HG03103 (cell line): ENCODE results near the gene GLRA3.
"Not testable (repeated sequence)": the region's sequence is repeated elsewhere in the genome, so short reads cannot be mapped to it uniquely, and the experiment has no call there.

ENCODE experiments used
- ATAC-seq: cut with Tn5 transposase; IDR thresholded peaks from one replicate; pipeline ENCODE4 v1.9.1; 2021; ENCODE audit warnings: low read depth; ENCODE audit not compliant: unreplicated experiment

GLRA3 gene

GRCh38 chr4:174813292-174813691, 15.8 kb downstream of the GLRA3 start:
- ATAC-seq, result no peak

GRCh38 chr4:174810834-174811233, 18.2 kb downstream of the GLRA3 start:
- ATAC-seq, result no peak

- ATAC-seq, result no peak
These were observed 20.2 kb downstream of the GLRA3 start for GRCh38 chr4:174808836-174809235.

GRCh38 chr4:174808119-174808518, 20.9 kb downstream of the GLRA3 start:
- no peak for ATAC-seq

- no peak for ATAC-seq
These were observed 23.3 kb downstream of the GLRA3 start for GRCh38 chr4:174805746-174806145.

GRCh38 chr4:174794543-174795094, 34.4 kb downstream of the GLRA3 start:
- ATAC-seq, result no peak

GRCh38 chr4:174789657-174790056, 39.4 kb downstream of the GLRA3 start:
- no peak for ATAC-seq

GRCh38 chr4:174778274-174778986, 50.6 kb downstream of the GLRA3 start:
- ATAC-seq, result not testable (repeated sequence)

- no peak for ATAC-seq
These were observed 53.7 kb downstream of the GLRA3 start for GRCh38 chr4:174775366-174775765.

- ATAC-seq, result peak; percentile 78
These were observed 64.8 kb downstream of the GLRA3 start for GRCh38 chr4:174764105-174764729.

- peak; percentile 57 for ATAC-seq
These were observed 65.5 kb downstream of the GLRA3 start for GRCh38 chr4:174763454-174764104.

GRCh38 chr4:174761451-174761850, 67.6 kb downstream of the GLRA3 start:
- ATAC-seq, result no peak

GRCh38 chr4:174757736-174758135, 71.3 kb downstream of the GLRA3 start:
- ATAC-seq, result no peak

GRCh38 chr4:174753021-174753420, 76.0 kb downstream of the GLRA3 start:
- ATAC-seq, result no peak

GRCh38 chr4:174752026-174752425, 77.0 kb downstream of the GLRA3 start:
- no peak for ATAC-seq

- no peak for ATAC-seq
These were observed 80.0 kb downstream of the GLRA3 start for GRCh38 chr4:174749091-174749490.

- no peak for ATAC-seq
These were observed 82.3 kb downstream of the GLRA3 start for GRCh38 chr4:174746710-174747109.

- no peak for ATAC-seq
These were observed 86.5 kb downstream of the GLRA3 start for GRCh38 chr4:174742561-174742960.

- ATAC-seq, result no peak
These were observed 89.5 kb downstream of the GLRA3 start for GRCh38 chr4:174739576-174739975.

GRCh38 chr4:174734181-174734580, 94.9 kb downstream of the GLRA3 start:
- ATAC-seq, result no peak

- ATAC-seq, result no peak
These were observed 111.2 kb downstream of the GLRA3 start for GRCh38 chr4:174717828-174718227.
